HEK293T (cell line): Measurements from ENCODE around the gene RNF135.
"Not testable (repeated sequence)": the region's sequence is repeated elsewhere in the genome, so short reads cannot be mapped to it uniquely, and the experiment has no call there.

Source experiments
- BHLHE40 ChIP-seq: fragments of 450-650 bp; IDR thresholded peaks from 2 replicates; pipeline ENCODE4 v1.6.1; 2016; ENCODE audit warnings: mild to moderate bottlenecking, moderate library complexity, borderline replicate concordance
- FOXA1 ChIP-seq: fragments of 450-650 bp; IDR thresholded peaks from 2 replicates; pipeline ENCODE4 v1.6.1; 2016; ENCODE audit warnings: mild to moderate bottlenecking
- HDGF ChIP-seq: fragments of 450-650 bp; IDR thresholded peaks from 2 replicates; pipeline ENCODE4 v1.6.1; 2017; ENCODE audit warnings: antibody characterized with exemption, borderline replicate concordance
- LEF1 ChIP-seq: fragments of 450-650 bp; IDR thresholded peaks from 2 replicates; pipeline ENCODE4 v1.6.1; 2017; ENCODE audit warnings: mild to moderate bottlenecking, borderline replicate concordance
- NFRKB ChIP-seq: fragments of 450-650 bp; IDR thresholded peaks from 2 replicates; pipeline ENCODE4 v1.6.1; 2016; ENCODE audit warnings: mild to moderate bottlenecking, moderate library complexity
- SP1 ChIP-seq: fragments of 450-650 bp; IDR thresholded peaks from 2 replicates; pipeline ENCODE4 v1.6.1; 2017

DNA sequence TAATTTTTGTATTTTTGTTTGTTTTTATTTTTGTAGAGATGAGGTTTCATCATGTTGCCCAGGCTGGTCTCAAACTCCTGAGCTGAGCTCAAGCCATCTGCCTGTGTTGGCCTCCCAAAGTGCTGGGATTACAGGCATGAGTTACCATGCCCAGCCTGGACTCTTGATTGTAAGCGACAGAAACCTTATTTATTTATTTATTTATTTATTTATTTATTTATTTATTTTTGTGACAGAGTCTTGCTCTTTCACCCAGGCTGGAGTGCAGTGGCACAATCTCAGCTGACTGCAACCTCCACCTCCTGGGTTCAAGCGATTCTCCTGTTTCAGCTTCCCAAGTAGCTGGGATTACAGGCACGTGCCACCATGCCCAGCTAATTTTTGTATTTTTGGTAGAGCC is 41.0 kb upstream of the RNF135 start:
- not testable (repeated sequence) for TF ChIP-seq SP1, HDGF, NFRKB, FOXA1, LEF1, BHLHE40
